HEK293 (cell line): Measurements from ENCODE around the gene PDF.

ENCODE experiments used
- CTCF ChIP-seq: fragments of 450-650 bp; formaldehyde crosslinking; IDR thresholded peaks from 2 replicates; pipeline ENCODE4 v1.5.1; 2016; ENCODE audit warnings: missing biosample characterization, missing genetic modification characterization
- EGR2 ChIP-seq: fragments of 450-650 bp; formaldehyde crosslinking; IDR thresholded peaks from 2 replicates; pipeline ENCODE4 v1.5.1; 2016; ENCODE audit warnings: low read depth, missing biosample characterization, missing genetic modification characterization
- KLF17 ChIP-seq: fragments of 450-650 bp; formaldehyde crosslinking; IDR thresholded peaks from 2 replicates; pipeline ENCODE4 v1.5.1; 2016; ENCODE audit warnings: missing biosample characterization, missing genetic modification characterization
- KLF9 ChIP-seq: fragments of 450-650 bp; formaldehyde crosslinking; IDR thresholded peaks from 2 replicates; pipeline ENCODE4 v1.5.1; 2016; ENCODE audit warnings: missing biosample characterization, missing genetic modification characterization, low read depth
- OVOL3 ChIP-seq: fragments of 450-650 bp; formaldehyde crosslinking; IDR thresholded peaks from 2 replicates; pipeline ENCODE4 v1.5.1; 2016; ENCODE audit warnings: missing biosample characterization, missing genetic modification characterization
- RBAK ChIP-seq: fragments of 450-650 bp; formaldehyde crosslinking; IDR thresholded peaks from 2 replicates; pipeline ENCODE4 v1.5.1; 2016; ENCODE audit warnings: missing biosample characterization, missing genetic modification characterization
- REST ChIP-seq: fragments of 450-650 bp; formaldehyde crosslinking; IDR thresholded peaks from 2 replicates; pipeline ENCODE4 v1.5.1; 2016; ENCODE audit warnings: missing biosample characterization, missing genetic modification characterization
- SALL2 ChIP-seq: fragments of 450-650 bp; formaldehyde crosslinking; IDR thresholded peaks from 2 replicates; pipeline ENCODE4 v1.5.0; 2017; ENCODE audit warnings: missing biosample characterization, mild to moderate bottlenecking, missing genetic modification characterization, borderline replicate concordance
- SETDB1 ChIP-seq: IDR thresholded peaks from one replicate; pipeline ENCODE4 v1.6.1; 2017; ENCODE audit warnings: mild to moderate bottlenecking, low read length, moderate library complexity, mixed read lengths; ENCODE audit not compliant: insufficient read length
- WT1 ChIP-seq: fragments of 450-650 bp; formaldehyde crosslinking; IDR thresholded peaks from 2 replicates; pipeline ENCODE4 v1.5.1; 2016; ENCODE audit warnings: missing biosample characterization, missing genetic modification characterization
- YY2 ChIP-seq: fragments of 450-650 bp; formaldehyde crosslinking; IDR thresholded peaks from 2 replicates; pipeline ENCODE4 v1.5.1; 2016; ENCODE audit warnings: missing biosample characterization, missing genetic modification characterization
- ZBTB6 ChIP-seq: fragments of 450-650 bp; formaldehyde crosslinking; IDR thresholded peaks from 2 replicates; pipeline ENCODE4 v1.5.1; 2017; ENCODE audit warnings: missing biosample characterization, missing genetic modification characterization
- ZNF133 ChIP-seq: fragments of 450-650 bp; formaldehyde crosslinking; IDR thresholded peaks from 2 replicates; pipeline ENCODE4 v1.5.1; 2016; ENCODE audit warnings: missing biosample characterization, missing genetic modification characterization
- ZNF175 ChIP-seq: fragments of 450-650 bp; formaldehyde crosslinking; IDR thresholded peaks from 2 replicates; pipeline ENCODE4 v1.5.1; 2016; ENCODE audit warnings: missing biosample characterization, missing genetic modification characterization
- ZNF211 ChIP-seq: fragments of 450-650 bp; formaldehyde crosslinking; IDR thresholded peaks from 2 replicates; pipeline ENCODE4 v1.5.1; 2016; ENCODE audit warnings: low read depth, missing biosample characterization, missing genetic modification characterization
- ZNF26 ChIP-seq: fragments of 450-650 bp; formaldehyde crosslinking; IDR thresholded peaks from 2 replicates; pipeline ENCODE4 v1.5.1; 2016; ENCODE audit warnings: missing biosample characterization, missing genetic modification characterization
- ZNF280D ChIP-seq: fragments of 450-650 bp; formaldehyde crosslinking; IDR thresholded peaks from 2 replicates; pipeline ENCODE4 v1.5.1; 2016; ENCODE audit warnings: missing biosample characterization, missing genetic modification characterization
- ZNF335 ChIP-seq: fragments of 450-650 bp; formaldehyde crosslinking; conservative IDR thresholded peaks from 2 replicates; pipeline ENCODE4 v1.5.1; 2016; ENCODE audit warnings: missing biosample characterization, missing genetic modification characterization
- ZNF362 ChIP-seq: fragments of 450-650 bp; formaldehyde crosslinking; IDR thresholded peaks from 2 replicates; pipeline ENCODE4 v1.5.1; 2016; ENCODE audit warnings: missing biosample characterization, missing genetic modification characterization
- ZNF404 ChIP-seq: fragments of 450-650 bp; formaldehyde crosslinking; IDR thresholded peaks from 2 replicates; pipeline ENCODE4 v1.5.1; 2017; ENCODE audit warnings: missing biosample characterization, missing genetic modification characterization
- ZNF529 ChIP-seq: fragments of 450-650 bp; formaldehyde crosslinking; IDR thresholded peaks from 2 replicates; pipeline ENCODE4 v1.5.1; 2017; ENCODE audit warnings: missing genetic modification characterization, missing biosample characterization; ENCODE audit not compliant: insufficient replicate concordance
- ZNF558 ChIP-seq: fragments of 450-650 bp; formaldehyde crosslinking; IDR thresholded peaks from 2 replicates; pipeline ENCODE4 v1.5.1; 2016; ENCODE audit warnings: missing biosample characterization, missing genetic modification characterization
- ZNF560 ChIP-seq: fragments of 450-650 bp; formaldehyde crosslinking; IDR thresholded peaks from 2 replicates; pipeline ENCODE4 v1.5.1; 2017; ENCODE audit warnings: missing biosample characterization, missing genetic modification characterization, borderline replicate concordance
- ZNF571 ChIP-seq: fragments of 450-650 bp; formaldehyde crosslinking; IDR thresholded peaks from 2 replicates; pipeline ENCODE4 v1.5.0; 2017; ENCODE audit warnings: missing biosample characterization, missing genetic modification characterization
- ZNF600 ChIP-seq: fragments of 450-650 bp; formaldehyde crosslinking; IDR thresholded peaks from 2 replicates; pipeline ENCODE4 v1.5.1; 2016; ENCODE audit warnings: missing biosample characterization, missing genetic modification characterization
- ZNF660 ChIP-seq: fragments of 450-650 bp; IDR thresholded peaks from 2 replicates; pipeline ENCODE4 v1.5.1; 2018; ENCODE audit warnings: missing biosample characterization, mild to moderate bottlenecking, missing genetic modification characterization
- ZNF830 ChIP-seq: fragments of 450-650 bp; IDR thresholded peaks from 2 replicates; pipeline ENCODE4 v1.5.0; 2018; ENCODE audit warnings: missing biosample characterization, missing genetic modification characterization, low read depth, mild to moderate bottlenecking, moderate library complexity
- ZSCAN23 ChIP-seq: fragments of 450-650 bp; formaldehyde crosslinking; IDR thresholded peaks from 2 replicates; pipeline ENCODE4 v1.5.1; 2016; ENCODE audit warnings: missing biosample characterization, missing genetic modification characterization

The PDF gene

GRCh38 chr16:69285240-69285639, 45.1 kb downstream of the PDF start (continued):
- TF ChIP-seq ZNF529 (no peak), ZNF335 (tag by site-specific recombination) (no peak), ZNF830 (no peak), ZNF26 (tag by site-specific recombination) (no peak), ZNF600 (tag by site-specific recombination) (no peak), YY2 (tag by site-specific recombination) (no peak), ZNF280D (tag by site-specific recombination) (no peak), ZNF404 (tag by site-specific recombination) (0 out of 2 replicates have a peak, but pooled peaks have one; percentile 41), ZNF362 (tag by site-specific recombination) (no peak), ZNF560 (tag by site-specific recombination) (0 out of 2 replicates have a peak, but pooled peaks have one; percentile 44), ZNF660 (tag by site-specific recombination) (no peak), KLF9 (no peak), SALL2 (tag by site-specific recombination) (no peak), EGR2 (tag by site-specific recombination) (no peak), ZNF133 (tag by site-specific recombination) (no peak), RBAK (no peak), ZNF571 (no peak), WT1 (tag by site-specific recombination) (no peak), REST (tag by site-specific recombination) (peak; percentile 64), ZSCAN23 (no peak), KLF17 (tag by site-specific recombination) (no peak), ZNF175 (tag by site-specific recombination) (no peak), SETDB1 (no peak), ZNF211 (tag by site-specific recombination) (no peak), ZNF558 (tag by site-specific recombination) (peak; percentile 78), CTCF (tag by site-specific recombination) (no peak), ZBTB6 (no peak), OVOL3 (0 out of 2 replicates have a peak, but pooled peaks have one; percentile 27)
